Immature natural killer cell (primary cell): Measurements from ENCODE around the gene KCNK4. TPM values are rescaled to one million over a fixed set of nuclear protein-coding genes. Genes with fewer than 3 reads are reported as not detected.

Experiments
- DNase-seq, 3 donors: peaks; one replicate each; pipeline ENCODE4 v3.0.0; 2022; ENCODE audit warnings: mixed read lengths in 1 of 3
- H3K27ac Mint-ChIP-seq, 6 donors: one replicate each; pipeline ENCODE4 v1.8.0; 2020; ENCODE audit warnings: mixed read lengths in 6 of 6, mild to moderate bottlenecking in 5 of 6, inconsistent platforms in 4 of 6, moderate library complexity in 3 of 6
- H3K27me3 Mint-ChIP-seq, 3 donors: one replicate each; pipeline ENCODE4 v1.8.0; 2020 to 2021; ENCODE audit warnings: low read depth in 3 of 3, mild to moderate bottlenecking in 3 of 3, mixed read lengths in 3 of 3, moderate library complexity in 3 of 3, inconsistent platforms in 1 of 3
- H3K36me3 Mint-ChIP-seq, 3 donors: one replicate each; pipeline ENCODE4 v1.8.0; 2020; ENCODE audit warnings: mixed read lengths in 3 of 3, inconsistent platforms in 2 of 3, mild to moderate bottlenecking in 2 of 3
- H3K4me1 Mint-ChIP-seq, 2 donors: one replicate each; pipeline ENCODE4 v1.8.0; 2020; ENCODE audit warnings: inconsistent platforms in 2 of 2, mild to moderate bottlenecking in 2 of 2, mixed read lengths in 2 of 2, moderate library complexity in 1 of 2
- H3K4me3 Mint-ChIP-seq, 5 donors: one replicate each; pipeline ENCODE4 v1.8.0; 2020; ENCODE audit warnings: mild to moderate bottlenecking in 5 of 5, mixed read lengths in 5 of 5, inconsistent platforms in 3 of 5, moderate library complexity in 3 of 5
- H3K9me3 Mint-ChIP-seq, 6 donors: one replicate each; pipeline ENCODE4 v1.8.0; 2020; ENCODE audit warnings: mild to moderate bottlenecking in 6 of 6, mixed read lengths in 6 of 6, inconsistent platforms in 4 of 6, moderate library complexity in 3 of 6
- polyA plus RNA-seq, 3 donors: library from polyadenylated mRNA; unstranded; fragments of 300-500 nt; fragmentation: Illumina TruSeq; gene quantifications; one replicate each; pipeline ENCODE4 v1.2.3, GENCODE V29; 2021

KCNK4 gene
- polyA plus RNA-seq, 3 donors from 2014 or later: not detected

GRCh38 chr11:64334764-64335735 is 43.9 kb downstream of the KCNK4 start:
- DNase-seq: no peak
- Mint-ChIP-seq H3K36me3 (peaks cover 0 to 17% (median 7%) of the 10 kb centered on the region in 3 donors), H3K27me3 (peaks cover 3 to 12% (median 4%) of the 10 kb centered on the region in 3 donors), H3K27ac (peak overlapping the region in 1 of 6 donors; percentile 13), H3K9me3 (no peaks in the 10 kb centered on the region), H3K4me1 (peaks cover 45% of the 10 kb centered on the region in 2 donors), H3K4me3 (no peak overlapping the region)

GRCh38 chr11:64337538-64338249 is 46.6 kb downstream of the KCNK4 start:
- Mint-ChIP-seq H3K9me3 (no peaks in the 10 kb centered on the region), H3K4me1 (peaks cover 37 to 45% of the 10 kb centered on the region in 2 donors), H3K36me3 (peaks cover 0 to 17% (median 7%) of the 10 kb centered on the region in 3 donors), H3K27ac (peak overlapping the region; percentile 57 to 98 (median 78)), H3K4me3 (peak overlapping the region in 3 of 5 donors; percentile 45 to 54 (median 46)), H3K27me3 (peaks cover 2 to 4% (median 4%) of the 10 kb centered on the region in 3 donors)
- no peak for DNase-seq

- no peak for DNase-seq
- Mint-ChIP-seq H3K27ac (peak overlapping the region; percentile 95 to 99 (median 98)), H3K27me3 (peaks cover 2 to 4% (median 4%) of the 10 kb centered on the region in 3 donors), H3K9me3 (no peaks in the 10 kb centered on the region), H3K36me3 (peaks cover 0 to 14% (median 7%) of the 10 kb centered on the region in 3 donors), H3K4me1 (peaks cover 37 to 45% of the 10 kb centered on the region in 2 donors), H3K4me3 (peak overlapping the region; percentile 88 to 93 (median 89))
Measured at GRCh38 chr11:64338716-64339115, 47.6 kb downstream of the KCNK4 start.

- DNase-seq: no peak
- Mint-ChIP-seq H3K9me3 (no peaks in the 10 kb centered on the region), H3K36me3 (peaks cover 0 to 13% (median 7%) of the 10 kb centered on the region in 3 donors), H3K27ac (peak overlapping the region; percentile 95 to 99 (median 98)), H3K4me3 (peak overlapping the region; percentile 88 to 93 (median 89)), H3K27me3 (peaks cover 2 to 4% (median 4%) of the 10 kb centered on the region in 3 donors), H3K4me1 (peaks cover 37 to 45% of the 10 kb centered on the region in 2 donors)
Measured at GRCh38 chr11:64339286-64339685, 48.2 kb downstream of the KCNK4 start.

- Mint-ChIP-seq H3K36me3 (peaks cover 0 to 13% (median 7%) of the 10 kb centered on the region in 3 donors), H3K9me3 (no peaks in the 10 kb centered on the region), H3K4me1 (peaks cover 37 to 45% of the 10 kb centered on the region in 2 donors), H3K27ac (peak within 1 kb of the TSS; percentile 95 to 99 (median 98)), H3K4me3 (peak within 1 kb of the TSS; percentile 88 to 93 (median 89)), H3K27me3 (peaks cover 2 to 4% (median 4%) of the 10 kb centered on the region in 3 donors)
- peak; percentile 90 to 91 (median 90) for DNase-seq
Measured at GRCh38 chr11:64339754-64340408, 48.8 kb downstream of the KCNK4 start, which contains the start of gene CCDC88B. CCDC88B (plus strand) TSS chr11:64340204; CDS start chr11:64340267, 63 bp downstream.

- peak overlapping the region; percentile 88 to 93 (median 89) for H3K4me3 Mint-ChIP-seq
- peaks cover 0 to 19% (median 10%) of the 10 kb centered on the region in 3 donors for H3K36me3 Mint-ChIP-seq
- H3K27me3 Mint-ChIP-seq: peaks cover 2 to 5% (median 4%) of the 10 kb centered on the region in 3 donors
- DNase-seq: peak; percentile 75 to 77 (median 77)
- H3K27ac Mint-ChIP-seq: peak overlapping the region; percentile 95 to 99 (median 98)
- H3K4me1 Mint-ChIP-seq: peaks cover 44 to 47% of the 10 kb centered on the region in 2 donors
- H3K9me3 Mint-ChIP-seq: no peaks in the 10 kb centered on the region
Measured at GRCh38 chr11:64340671-64341335, 49.7 kb downstream of the KCNK4 start.

- peaks cover 46 to 50% of the 10 kb centered on the region in 2 donors for H3K4me1 Mint-ChIP-seq
- peaks cover 1 to 8% (median 4%) of the 10 kb centered on the region in 3 donors for H3K27me3 Mint-ChIP-seq
- peak overlapping the region in 4 of 6 donors; percentile 95 to 99 (median 98) for H3K27ac Mint-ChIP-seq
- H3K4me3 Mint-ChIP-seq: peak overlapping the region; percentile 35 to 93 (median 89)
- H3K9me3 Mint-ChIP-seq: no peaks in the 10 kb centered on the region
- DNase-seq: no peak
- H3K36me3 Mint-ChIP-seq: peaks cover 0 to 22% (median 10%) of the 10 kb centered on the region in 3 donors
Measured at GRCh38 chr11:64341429-64341828, 50.3 kb downstream of the KCNK4 start.

GRCh38 chr11:64341851-64342791 is 51.0 kb downstream of the KCNK4 start:
- Mint-ChIP-seq H3K4me1 (peaks cover 46 to 51% of the 10 kb centered on the region in 2 donors), H3K27me3 (peaks cover 0 to 8% (median 4%) of the 10 kb centered on the region in 3 donors), H3K36me3 (peaks cover 0 to 22% (median 10%) of the 10 kb centered on the region in 3 donors), H3K27ac (peak overlapping the region in 4 of 6 donors; percentile 61 to 99 (median 85)), H3K9me3 (no peaks in the 10 kb centered on the region), H3K4me3 (peak overlapping the region; percentile 30 to 93 (median 89))
- peak; percentile 82 to 87 (median 82) for DNase-seq

GRCh38 chr11:64342869-64343745 is 52.0 kb downstream of the KCNK4 start:
- H3K27me3 Mint-ChIP-seq: peaks cover 0 to 8% (median 6%) of the 10 kb centered on the region in 3 donors
- H3K9me3 Mint-ChIP-seq: no peaks in the 10 kb centered on the region
- H3K36me3 Mint-ChIP-seq: peaks cover 0 to 17% (median 6%) of the 10 kb centered on the region in 3 donors
- H3K27ac Mint-ChIP-seq: peak overlapping the region in 2 of 6 donors; percentile 42 to 50
- peak overlapping the region in 2 of 5 donors; percentile 30 to 54 for H3K4me3 Mint-ChIP-seq
- peaks cover 39 to 48% of the 10 kb centered on the region in 2 donors for H3K4me1 Mint-ChIP-seq
- DNase-seq: no peak

GRCh38 chr11:64343767-64344559 is 52.9 kb downstream of the KCNK4 start:
- Mint-ChIP-seq H3K27ac (no peak overlapping the region), H3K4me1 (peaks cover 35 to 42% of the 10 kb centered on the region in 2 donors), H3K9me3 (no peaks in the 10 kb centered on the region), H3K27me3 (peaks cover 0 to 8% (median 8%) of the 10 kb centered on the region in 3 donors), H3K4me3 (no peak overlapping the region), H3K36me3 (peaks cover 0 to 15% (median 6%) of the 10 kb centered on the region in 3 donors)
- no peak for DNase-seq
